ENCODE data around the gene LTBP2. TPM values are rescaled to one million over a fixed set of nuclear protein-coding genes. Genes with fewer than 3 reads are reported as not detected.

LTBP2 gene
- total RNA-seq, 1 experiment from 2014 or later = 1.5 TPM

GRCh38 chr14:74589291-74589879, 22.7 kb downstream of the LTBP2 start:
- ATAC-seq (no peak), DNase-seq (ENCODE audit: low read depth, low spot score) (no peak)
- H3K36me3 ChIP-seq (ENCODE audit: control insufficient read depth in 1 of 2, insufficient read depth in 2 of 2, low read length in 2 of 2) = no peaks in the 10 kb centered on the region
- H3K9ac ChIP-seq (ENCODE audit: low read length) = no peak overlapping the region
- no peaks in the 10 kb centered on the region for H4K20me1 ChIP-seq (ENCODE audit: insufficient read depth)
- ChIA-PET POLR2A (no interaction called here), RAD21 (ENCODE audit: low non-redundant PET in 1 of 2, low total read pairs in 2 of 2, uncharacterized antibody in 2 of 2, unreplicated experiment in 2 of 2) (no interaction called here), CTCF (no interaction called here)
- no TSS peak for BruUV-seq (replicated peaks)
- H3K9me3 ChIP-seq (ENCODE audit: control insufficient read depth in 1 of 2, insufficient read depth in 1 of 2, low read depth in 1 of 2, low read length in 2 of 2) = no peaks in the 10 kb centered on the region
- no peak overlapping the region for H2AFZ ChIP-seq (ENCODE audit: low read depth, low read length, poor library complexity, severe bottlenecking)
- TF ChIP-seq ZBTB33 (IDR thresholded peaks at IDR 0.05; ENCODE audit: extremely low read depth, insufficient replicate concordance, low read length) (no peak), EZH2phosphoT487 (IDR thresholded peaks at IDR 0.05; ENCODE audit: borderline replicate concordance) (no peak), CEBPB (IDR thresholded peaks at IDR 0.05; ENCODE audit: low read depth) (no peak), ELF1 (IDR thresholded peaks at IDR 0.05; ENCODE audit: borderline replicate concordance, low read depth) (no peak), POLR2AphosphoS5 (IDR thresholded peaks at IDR 0.05; ENCODE audit: low read depth, low read length) (no peak), SP1 (IDR thresholded peaks at IDR 0.05; ENCODE audit: low read depth) (no peak), RAD21 (IDR thresholded peaks at IDR 0.05; ENCODE audit: low read depth) (no peak), SIN3A (IDR thresholded peaks at IDR 0.05; ENCODE audit: low read depth) (no peak)
- TF ChIP-seq, protein P1, sequence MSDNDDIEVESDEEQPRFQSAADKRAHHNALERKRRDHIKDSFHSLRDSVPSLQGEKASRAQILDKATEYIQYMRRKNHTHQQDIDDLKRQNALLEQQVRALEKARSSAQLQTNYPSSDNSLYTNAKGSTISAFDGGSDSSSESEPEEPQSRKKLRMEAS (IDR thresholded peaks at IDR 0.05) = no peak
- intact Hi-C loops (cut with micrococcal nuclease) = no loop called here
- H3K9me2 ChIP-seq (ENCODE audit: insufficient read depth) = no peaks in the 10 kb centered on the region
- H3K27me3 ChIP-seq (ENCODE audit: insufficient read depth, low read length) = no peaks in the 10 kb centered on the region
- H3K27ac ChIP-seq (ENCODE audit: low read depth, low read length) = no peak overlapping the region
- H3K79me2 ChIP-seq (ENCODE audit: insufficient read depth, low read length) = no peaks in the 10 kb centered on the region
- peaks cover 4 to 12% of the 10 kb centered on the region in 2 experiments for H3K4me1 ChIP-seq (ENCODE audit: control insufficient read depth in 1 of 2, insufficient read depth in 2 of 2, low read length in 2 of 2)
- H3K4me3 ChIP-seq (replicated peaks in 1 of 2; ENCODE audit: low read depth in 1 of 2, low read length in 2 of 2) = no peak overlapping the region
- no peak overlapping the region for H3K4me2 ChIP-seq (ENCODE audit: low read length)
